Gastroesophageal sphincter (tissue), 4 donors: Measurements from ENCODE around the gene TNN. TPM values are rescaled to one million over a fixed set of nuclear protein-coding genes. Genes with fewer than 3 reads are reported as not detected.

Experiments
- ATAC-seq: fragments of 150-250 bp; one replicate; pipeline ENCODE4 v1.9.1; 2016; ENCODE audit warnings: mild to moderate bottlenecking, moderate library complexity
- H3K27ac ChIP-seq, 4 donors: fragments of 200-600 bp; sonication (generic) in 3 of 4; 1 replicate in 3 of 4; 2 replicates in 1 of 4; pipeline ENCODE4 v1.5.1; 2016 to 2019
- H3K27me3 ChIP-seq: fragments of 200-600 bp; sonication (generic); one replicate; pipeline ENCODE4 v1.5.1; 2019
- H3K36me3 ChIP-seq, 2 donors: fragments of 200-600 bp; sonication (generic); one replicate each; pipeline ENCODE4 v1.5.1; 2019; ENCODE audit warnings: control low read depth in 1 of 2
- H3K4me1 ChIP-seq, 3 donors: fragments of 200-600 bp; sonication (generic); 1 replicate in 2 of 3; 2 replicates in 1 of 3; pipeline ENCODE4 v1.5.1; 2016 to 2019; ENCODE audit warnings: control low read depth in 2 of 3
- H3K4me3 ChIP-seq, 2 donors: fragments of 200-600 bp; sonication (generic); one replicate each; pipeline ENCODE4 v1.5.1; 2019; ENCODE audit warnings: mild to moderate bottlenecking in 1 of 2, moderate library complexity in 1 of 2
- H3K9me3 ChIP-seq, 3 donors: fragments of 200-600 bp; sonication (generic); one replicate each; pipeline ENCODE4 v1.5.1; 2017 to 2019; ENCODE audit warnings: control low read depth in 2 of 3
- EP300 ChIP-seq: sonication (generic); formaldehyde crosslinking; IDR thresholded peaks from one replicate; pipeline ENCODE4 v1.6.1; 2017; ENCODE audit warnings: antibody characterized with exemption, mild to moderate bottlenecking
- POLR2A ChIP-seq, 2 donors: fragments of 450-650 bp; IDR thresholded peaks; one replicate each; pipeline ENCODE4 v1.6.1; 2017; ENCODE audit warnings: antibody characterized with exemption in 2 of 2, mild to moderate bottlenecking in 2 of 2, moderate library complexity in 1 of 2
- POLR2AphosphoS5 ChIP-seq: sonication (generic); formaldehyde crosslinking; IDR thresholded peaks from one replicate; pipeline ENCODE4 v1.6.1; 2017; ENCODE audit warnings: antibody characterized with exemption
- WGBS, 2 donors: methylation state at CpG; one replicate each; pipeline ENCODE4 v1.1.5; 2018; ENCODE audit warnings: low coverage in 1 of 2; 5-methylcytosine and 5-hydroxymethylcytosine counted together
- total RNA-seq, 4 donors: library from RNA; depleted of rRNA; stranded (reverse); fragments of >200 nt; gene quantifications; one replicate each; pipeline ENCODE4 v1.1.0, GENCODE V29; 2016
- TF ChIP-seq, protein P1 (sequence below), 4 experiments: fragments of 200-600 bp in 2 of 4; fragments of 450-650 bp in 2 of 4; sonication (generic) in 1 of 4; IDR thresholded peaks; one replicate each; pipeline ENCODE4 v1.5.1; 2017 to 2019; ENCODE audit warnings: antibody characterized with exemption in 4 of 4, mild to moderate bottlenecking in 2 of 4, moderate library complexity in 2 of 4

The TNN gene
- total RNA-seq, 4 donors from 2014 or later: 0.23 to 0.92 (median 0.47) TPM; not detected in 1

DNA sequence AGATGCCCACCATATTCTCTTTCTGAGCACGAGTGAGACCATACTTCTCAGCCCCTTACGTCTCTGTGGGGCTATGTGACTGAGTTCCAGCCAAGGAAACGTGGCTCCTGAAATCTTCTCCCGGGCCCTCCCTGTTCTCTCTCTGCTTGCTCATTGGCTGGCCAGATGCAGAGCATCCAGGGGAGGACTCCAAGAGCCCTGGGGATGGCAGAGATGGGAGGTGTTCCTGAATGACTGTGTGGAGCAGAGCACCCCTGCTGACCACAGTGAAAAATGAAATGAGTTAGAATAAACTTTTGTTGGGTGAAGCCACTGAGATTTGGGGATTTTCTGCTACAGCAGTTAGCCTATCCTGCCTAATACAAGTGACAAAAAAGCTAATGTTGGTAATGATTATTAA, 101.1 kb downstream of the TNN start:
- Histone ChIP-seq H3K4me3 (no peak overlapping the region), H3K4me1 (peaks cover 0 to 13% (median 0%) of the 10 kb centered on the region in 3 donors), H3K27ac (no peak overlapping the region), H3K27me3 (no peaks in the 10 kb centered on the region), H3K36me3 (peaks cover 0 to 54% of the 10 kb centered on the region in 2 donors), H3K9me3 (no peaks in the 10 kb centered on the region)
- no peak for ATAC-seq
- WGBS, 2 donors: 60% methylated on average over 1 of the region's 4 CpGs
- TF ChIP-seq POLR2A (IDR thresholded peaks at IDR 0.05) (no peak), POLR2AphosphoS5 (no peak)

- TF ChIP-seq, protein P1, sequence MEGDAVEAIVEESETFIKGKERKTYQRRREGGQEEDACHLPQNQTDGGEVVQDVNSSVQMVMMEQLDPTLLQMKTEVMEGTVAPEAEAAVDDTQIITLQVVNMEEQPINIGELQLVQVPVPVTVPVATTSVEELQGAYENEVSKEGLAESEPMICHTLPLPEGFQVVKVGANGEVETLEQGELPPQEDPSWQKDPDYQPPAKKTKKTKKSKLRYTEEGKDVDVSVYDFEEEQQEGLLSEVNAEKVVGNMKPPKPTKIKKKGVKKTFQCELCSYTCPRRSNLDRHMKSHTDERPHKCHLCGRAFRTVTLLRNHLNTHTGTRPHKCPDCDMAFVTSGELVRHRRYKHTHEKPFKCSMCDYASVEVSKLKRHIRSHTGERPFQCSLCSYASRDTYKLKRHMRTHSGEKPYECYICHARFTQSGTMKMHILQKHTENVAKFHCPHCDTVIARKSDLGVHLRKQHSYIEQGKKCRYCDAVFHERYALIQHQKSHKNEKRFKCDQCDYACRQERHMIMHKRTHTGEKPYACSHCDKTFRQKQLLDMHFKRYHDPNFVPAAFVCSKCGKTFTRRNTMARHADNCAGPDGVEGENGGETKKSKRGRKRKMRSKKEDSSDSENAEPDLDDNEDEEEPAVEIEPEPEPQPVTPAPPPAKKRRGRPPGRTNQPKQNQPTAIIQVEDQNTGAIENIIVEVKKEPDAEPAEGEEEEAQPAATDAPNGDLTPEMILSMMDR (IDR thresholded peaks at IDR 0.05): no peak
- TF ChIP-seq EP300 (no peak), POLR2AphosphoS5 (no peak), POLR2A (IDR thresholded peaks at IDR 0.05) (no peak)
- Histone ChIP-seq H3K27ac (no peak overlapping the region), H3K36me3 (peaks cover 0 to 48% of the 10 kb centered on the region in 2 donors), H3K4me1 (peaks cover 0 to 14% (median 0%) of the 10 kb centered on the region in 3 donors), H3K4me3 (no peak overlapping the region), H3K9me3 (no peaks in the 10 kb centered on the region), H3K27me3 (no peaks in the 10 kb centered on the region)
- WGBS, 2 donors: 78 to 79% methylated on average over 5 of the region's 6 CpGs
- no peak for ATAC-seq
These were observed 101.8 kb downstream of the TNN start for GRCh38 chr1:175169286-175170018.

DNA sequence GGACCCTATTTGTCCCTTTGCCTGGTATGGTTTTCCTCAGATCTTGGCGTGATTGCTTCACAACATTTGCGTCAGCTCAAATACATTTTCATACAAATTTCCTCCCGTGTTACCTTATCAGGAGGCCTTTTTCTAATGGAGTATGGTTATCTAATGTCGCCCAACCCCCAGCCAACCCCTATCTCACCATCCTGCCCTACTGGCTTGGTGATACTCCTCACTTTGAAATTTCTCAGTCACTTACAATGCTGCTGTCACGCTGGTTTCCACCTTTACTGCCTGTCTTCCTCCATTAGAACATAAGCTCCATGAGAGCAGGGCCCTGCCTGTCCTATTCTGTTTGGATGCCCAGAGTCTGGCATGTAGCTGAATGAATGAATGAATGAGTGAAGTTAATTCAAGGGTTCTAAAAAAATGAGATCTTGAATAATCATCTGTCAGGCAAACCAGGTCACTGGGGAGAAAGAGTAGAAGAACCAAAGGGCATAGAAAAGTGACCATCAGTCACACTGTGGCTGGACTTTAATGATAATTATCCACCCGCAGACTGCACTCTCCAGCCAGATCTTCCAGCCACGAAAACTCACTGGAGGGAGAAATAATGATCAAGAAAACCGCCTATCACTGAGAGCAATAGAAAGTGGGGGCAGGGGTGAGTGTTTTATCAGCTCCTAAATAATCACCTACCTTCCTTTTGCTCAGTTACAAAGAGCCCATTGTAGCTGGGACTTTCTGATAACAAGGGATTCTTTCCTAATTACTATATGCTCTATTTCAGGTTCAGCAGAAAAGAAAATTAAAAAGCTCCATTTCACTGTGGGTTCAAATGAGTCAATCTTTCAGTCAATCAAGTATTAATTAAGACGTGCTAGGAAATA, 103.6 kb downstream of the TNN start:
- no peak overlapping the region for H3K4me3 ChIP-seq
- no peaks in the 10 kb centered on the region for H3K9me3 ChIP-seq
- H3K4me1 ChIP-seq: peaks cover 0 to 18% (median 0%) of the 10 kb centered on the region in 3 donors
- peaks cover 0 to 34% of the 10 kb centered on the region in 2 donors for H3K36me3 ChIP-seq
- H3K27me3 ChIP-seq: no peaks in the 10 kb centered on the region
- ATAC-seq: no peak
- 87 to 94% methylated on average over 6 to 9 of the region's 9 CpGs for WGBS, 2 donors
- H3K27ac ChIP-seq: no peak overlapping the region
- TF ChIP-seq, protein P1 (IDR thresholded peaks at IDR 0.05): no peak
- TF ChIP-seq POLR2A (IDR thresholded peaks at IDR 0.05): no peak
- TF ChIP-seq POLR2AphosphoS5: no peak
- TF ChIP-seq EP300: no peak

- 97 to 100% methylated on average over 2 to 3 of the region's 3 CpGs for WGBS, 2 donors
- H3K36me3 ChIP-seq: peaks cover 0 to 39% of the 10 kb centered on the region in 2 donors
- no peak overlapping the region for H3K4me3 ChIP-seq
- H3K9me3 ChIP-seq: no peaks in the 10 kb centered on the region
- no peaks in the 10 kb centered on the region for H3K27me3 ChIP-seq
- no peak overlapping the region for H3K27ac ChIP-seq
- TF ChIP-seq POLR2AphosphoS5 (no peak), POLR2A (IDR thresholded peaks at IDR 0.05) (no peak), EP300 (no peak)
- TF ChIP-seq, protein P1 (IDR thresholded peaks at IDR 0.05): no peak
- H3K4me1 ChIP-seq: peaks cover 0 to 18% (median 0%) of the 10 kb centered on the region in 3 donors
- no peak for ATAC-seq
These were observed 104.9 kb downstream of the TNN start for GRCh38 chr1:175172503-175172902.

- Histone ChIP-seq H3K36me3 (peaks cover 0 to 45% of the 10 kb centered on the region in 2 donors), H3K4me1 (peaks cover 0 to 18% (median 0%) of the 10 kb centered on the region in 3 donors), H3K4me3 (no peak overlapping the region), H3K27ac (no peak overlapping the region), H3K9me3 (no peaks in the 10 kb centered on the region), H3K27me3 (no peaks in the 10 kb centered on the region)
- ATAC-seq: no peak
- 88 to 100% methylated on average over 3 to 7 of the region's 7 CpGs for WGBS, 2 donors
- no peak for TF ChIP-seq POLR2A (IDR thresholded peaks at IDR 0.05)
- TF ChIP-seq POLR2AphosphoS5: no peak
These were observed 105.9 kb downstream of the TNN start for GRCh38 chr1:175173531-175173930.
